M059J (cell line): ENCODE results near the gene ASXL2. TPM values are rescaled to one million over a fixed set of nuclear protein-coding genes. Genes with fewer than 3 reads are reported as not detected.
"Not testable (repeated sequence)": the region's sequence is repeated elsewhere in the genome, so short reads cannot be mapped to it uniquely, and the experiment has no call there.

Experiments used
- DNase-seq: peaks from one replicate; pipeline ENCODE4 v3.0.0-alpha.2; 2012; ENCODE audit warnings: low read depth
- total RNA-seq: library from RNA; depleted of rRNA; stranded (reverse); fragments of >200 nt; shearing (Covaris generic); gene quantifications from 2 replicates; pipeline ENCODE4 v1.2.3, GENCODE V29; 2014

ASXL2 gene
- total RNA-seq, 1 experiment from 2014 or later: 8.0 TPM

DNA sequence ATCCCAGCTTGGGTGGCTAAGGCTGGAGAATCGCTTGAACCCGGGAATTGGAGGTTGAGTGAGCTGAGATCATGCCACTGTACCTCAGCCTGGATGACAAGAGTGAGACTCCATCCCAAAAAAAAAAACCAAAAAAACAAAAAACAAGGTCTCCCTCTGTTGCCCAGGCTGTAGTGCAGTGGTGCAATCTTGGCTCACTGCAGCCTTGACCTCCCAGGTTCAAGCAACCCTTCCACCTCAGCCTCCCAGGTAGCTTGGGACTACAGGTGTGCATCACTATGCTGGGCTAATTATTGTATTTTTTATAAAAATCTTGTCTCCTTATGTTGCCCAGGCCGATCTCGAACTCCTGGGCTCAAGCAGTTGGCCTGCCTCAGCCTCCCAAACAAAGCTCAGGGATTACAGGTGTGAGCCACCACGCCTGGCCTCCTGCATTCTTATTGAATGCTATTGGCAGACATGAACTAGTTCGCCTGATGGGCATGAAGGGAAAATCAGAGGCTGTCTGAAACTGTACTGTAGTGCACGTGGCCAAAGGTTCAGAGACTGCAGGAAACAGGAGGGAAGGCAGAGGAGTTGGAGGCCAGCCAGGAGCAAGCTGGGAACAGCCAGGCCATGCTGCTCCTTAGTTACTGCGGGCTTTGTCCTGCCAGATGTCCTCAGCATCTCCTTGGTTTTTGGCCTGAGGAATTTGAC lies 16.0 kb upstream of the ASXL2 start:
- DNase-seq: peak; percentile 21

DNA sequence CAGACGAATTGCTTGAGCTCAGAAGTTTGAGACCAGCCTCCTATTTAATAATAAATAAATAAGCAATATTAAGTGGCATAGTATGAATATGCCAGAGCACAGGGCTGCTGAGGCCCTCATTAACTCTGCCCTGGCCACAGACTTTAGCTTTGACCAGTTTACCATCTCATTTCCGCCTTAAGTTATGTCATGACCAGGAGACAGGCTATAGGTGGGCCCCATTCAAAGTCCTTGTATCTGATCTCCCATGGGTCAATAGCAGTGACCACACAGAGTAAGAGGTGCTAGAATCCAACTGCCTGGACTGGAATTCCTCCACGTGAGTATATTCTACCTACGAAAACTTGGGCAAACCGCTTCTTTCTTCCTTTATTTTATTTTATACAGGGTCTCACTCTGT lies 13.4 kb upstream of the ASXL2 start:
- DNase-seq: no peak

DNA sequence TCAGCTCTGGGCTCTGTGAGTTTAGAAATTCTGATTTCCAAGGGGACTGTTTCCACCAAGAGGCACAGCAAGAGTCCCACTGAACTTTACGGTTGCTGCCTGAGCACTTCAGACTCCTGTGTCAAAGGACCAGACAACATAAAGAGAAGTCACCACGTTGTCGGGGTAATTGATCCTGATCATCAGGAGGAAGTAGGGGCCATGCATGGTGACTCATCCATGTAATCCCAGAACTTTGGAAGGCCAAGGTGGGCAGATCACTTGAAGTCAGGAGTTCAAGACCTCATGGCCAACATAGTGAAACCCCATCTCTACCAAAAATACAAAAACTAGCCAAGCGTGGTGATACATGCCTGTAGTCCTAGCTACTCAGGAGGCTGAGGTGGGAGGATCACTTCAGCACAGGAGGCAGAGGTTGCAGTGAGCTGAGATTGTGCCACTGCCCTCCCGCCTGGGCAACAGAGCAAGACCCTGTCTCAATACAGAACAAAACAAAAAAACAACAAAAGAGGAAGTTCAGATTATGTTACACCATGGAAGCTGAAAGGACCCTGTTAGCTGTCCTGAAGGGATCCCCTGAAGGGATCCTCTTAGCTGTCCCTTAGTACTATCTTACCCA lies 9.4 kb upstream of the ASXL2 start:
- DNase-seq: no peak

DNA sequence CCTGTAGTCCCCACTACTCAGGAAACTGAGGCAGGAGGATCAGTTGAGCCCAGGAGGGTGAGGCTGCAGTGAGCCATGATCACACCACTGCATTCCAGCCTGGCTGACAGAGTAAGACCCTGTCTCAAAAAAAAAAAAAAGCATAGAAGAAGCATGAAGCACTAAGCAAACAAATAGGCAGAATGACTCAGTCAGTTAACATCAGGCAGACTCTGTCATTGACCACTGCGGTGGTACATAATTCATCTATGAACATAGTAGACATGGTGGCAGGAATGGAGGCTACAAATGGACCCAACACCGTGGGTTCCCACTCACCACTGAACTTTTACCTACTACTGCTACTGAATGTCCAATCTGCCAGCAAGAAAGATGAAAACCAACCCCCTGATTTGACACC lies 7.6 kb upstream of the ASXL2 start:
- DNase-seq: peak; percentile 87

DNA sequence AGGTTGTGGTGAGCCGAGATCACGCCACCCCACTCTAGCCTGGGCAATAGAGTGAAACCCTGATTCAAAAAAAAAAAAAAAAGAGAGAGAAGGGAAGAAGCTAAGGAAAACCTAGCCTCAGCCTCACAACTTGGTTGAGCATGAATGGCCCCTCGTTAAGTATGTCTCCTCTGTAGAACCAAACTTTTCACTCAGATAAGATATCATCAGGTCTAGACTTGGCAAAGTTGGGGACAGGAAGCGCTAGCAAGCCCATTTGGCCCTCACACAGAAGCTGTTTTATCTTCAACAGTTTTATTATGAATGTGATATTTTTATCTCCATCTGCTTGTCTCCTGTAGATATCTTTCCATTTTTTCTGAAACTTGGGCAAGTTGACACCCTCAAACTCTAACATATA lies 3.5 kb upstream of the ASXL2 start:
- no peak for DNase-seq

DNA sequence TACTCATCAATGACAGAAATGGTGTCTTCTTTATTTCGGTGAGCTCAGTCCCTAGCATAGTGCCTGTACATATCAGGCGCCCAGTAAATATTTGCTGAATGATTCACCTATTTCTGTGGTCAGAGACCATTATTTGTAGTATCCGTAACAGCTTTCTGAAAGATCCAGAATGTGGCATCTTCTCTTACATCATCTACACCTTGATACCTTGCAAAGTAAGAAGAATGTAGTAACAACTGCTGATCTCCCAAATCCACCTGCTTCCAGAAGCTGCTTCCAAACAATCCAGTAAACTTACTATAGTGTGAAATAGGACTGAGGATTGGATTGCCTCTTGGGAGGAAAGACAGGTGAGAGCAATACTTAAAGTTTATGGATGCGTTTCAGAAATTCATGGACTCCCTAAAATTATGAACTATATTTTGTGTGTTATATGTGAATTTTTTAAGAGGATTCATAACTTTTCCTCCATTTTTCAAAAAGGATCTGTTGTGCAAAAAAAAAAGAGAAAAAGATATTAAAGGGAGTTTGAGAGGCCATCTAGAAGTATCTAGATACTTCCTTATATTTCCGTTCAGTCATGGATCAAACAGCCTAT lies 945 bp upstream of the ASXL2 start:
- DNase-seq: peak; percentile 80

DNA sequence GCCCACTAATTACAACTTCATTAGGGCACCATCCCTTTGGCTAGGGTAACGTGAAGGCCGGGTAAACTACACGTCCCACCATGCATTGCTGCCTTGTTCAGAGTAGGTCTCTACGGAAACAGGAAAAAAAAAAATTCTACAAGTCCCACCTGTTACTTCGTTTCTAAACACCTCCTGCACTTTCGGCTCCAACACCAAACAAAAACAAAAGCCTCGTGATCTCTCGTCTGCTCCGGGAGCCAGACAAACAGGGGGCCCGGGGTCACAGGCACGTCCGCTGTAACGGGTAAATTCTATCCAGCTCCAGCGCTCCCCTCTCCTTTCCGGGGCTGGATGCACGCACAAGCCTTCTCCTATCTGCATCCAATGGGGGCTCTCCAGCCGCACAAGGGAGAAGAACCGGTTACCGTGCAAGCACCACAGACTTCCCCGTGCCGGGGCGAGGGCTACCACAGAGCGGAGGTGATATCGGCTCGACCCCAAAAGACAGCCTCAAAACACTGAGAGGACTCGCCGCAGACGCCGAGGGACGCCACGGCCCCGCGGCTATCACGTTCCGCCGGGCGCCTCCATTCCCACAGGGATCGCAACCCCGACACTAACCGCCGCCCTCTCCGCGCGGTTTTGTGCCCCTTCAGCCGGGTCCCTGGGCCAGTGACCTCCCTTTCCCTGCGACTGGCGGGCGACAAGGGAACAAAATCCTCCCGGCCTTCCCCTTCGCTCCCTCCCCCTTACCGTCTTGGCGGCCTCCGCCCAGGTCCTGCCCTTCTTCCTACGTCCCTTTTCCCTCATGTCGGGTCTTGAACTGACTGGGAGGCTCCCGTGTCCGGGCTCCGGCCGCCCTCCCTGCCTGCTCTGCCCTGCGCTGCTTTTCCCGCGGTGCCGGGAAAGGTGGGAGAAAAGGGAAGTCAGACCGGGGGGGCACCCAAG lies 591 bp downstream of the ASXL2 start:
- DNase-seq: peak; percentile 66

DNA sequence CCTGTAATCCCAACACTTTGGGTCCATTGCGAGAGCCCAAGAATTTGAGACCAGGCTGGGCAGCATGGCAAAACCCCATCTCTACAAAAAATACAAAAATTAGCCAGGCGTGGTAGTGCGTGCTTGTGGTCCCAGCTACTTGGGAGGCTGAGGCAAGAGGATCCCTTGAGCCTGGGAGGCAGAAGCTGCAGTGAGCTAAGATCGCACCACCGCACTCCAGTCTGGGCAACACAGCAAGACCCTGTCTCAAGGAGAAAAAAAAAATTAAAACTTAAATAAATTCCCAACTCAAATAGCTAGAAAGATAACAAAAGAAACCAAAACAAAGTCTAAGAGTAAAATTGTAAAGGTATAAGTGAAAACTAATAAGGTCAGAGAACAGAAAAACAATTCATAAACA lies 6.2 kb downstream of the ASXL2 start:
- no peak for DNase-seq

DNA sequence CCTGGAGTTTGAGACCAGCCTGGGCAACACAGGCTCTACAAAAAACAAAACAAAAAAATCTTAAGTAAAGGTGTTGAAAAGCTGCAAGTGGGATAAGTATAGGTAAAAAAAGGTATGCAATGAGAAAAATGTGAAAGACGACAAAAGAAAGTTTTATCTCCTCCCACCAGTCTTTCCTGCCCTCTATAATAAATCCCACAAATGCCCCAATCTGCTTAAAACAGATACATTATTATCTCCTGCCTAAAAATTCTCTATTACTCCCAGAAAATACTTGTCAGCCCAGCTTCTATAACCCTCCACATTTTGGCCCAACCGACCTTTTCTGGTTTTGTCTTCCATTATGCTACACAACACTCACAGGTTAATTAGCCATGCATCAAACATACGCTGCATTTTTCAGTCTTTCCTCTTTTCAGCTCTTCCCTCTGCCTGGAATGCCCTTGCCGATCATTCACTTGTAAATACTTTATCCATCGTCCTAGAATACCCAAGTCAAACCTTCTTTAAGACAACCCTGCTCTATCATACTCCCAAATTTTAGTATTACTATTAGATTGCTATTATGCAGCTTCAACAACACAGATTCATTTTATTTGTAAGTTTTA lies 10.8 kb downstream of the ASXL2 start:
- DNase-seq: no peak

DNA sequence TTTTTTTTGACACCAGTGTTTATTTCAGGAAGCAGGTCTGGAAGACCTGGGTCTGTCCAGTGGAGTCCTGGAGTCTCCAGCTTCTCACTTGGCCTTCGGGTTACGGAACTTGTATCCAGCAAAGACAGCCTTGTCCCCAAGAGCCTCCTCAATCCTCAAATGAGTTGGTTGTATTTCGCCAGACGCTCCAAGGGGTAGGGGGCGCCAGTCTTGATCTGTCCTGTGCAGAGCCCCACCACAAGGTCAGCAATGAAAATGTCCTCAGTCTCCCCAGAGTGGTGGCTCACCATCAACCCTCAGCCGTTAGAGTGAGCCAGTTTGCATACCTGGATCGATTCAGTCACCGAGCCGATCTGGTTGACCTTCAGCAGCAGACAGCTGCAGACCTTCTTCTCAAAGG lies 21.9 kb downstream of the ASXL2 start:
- DNase-seq: no peak

DNA sequence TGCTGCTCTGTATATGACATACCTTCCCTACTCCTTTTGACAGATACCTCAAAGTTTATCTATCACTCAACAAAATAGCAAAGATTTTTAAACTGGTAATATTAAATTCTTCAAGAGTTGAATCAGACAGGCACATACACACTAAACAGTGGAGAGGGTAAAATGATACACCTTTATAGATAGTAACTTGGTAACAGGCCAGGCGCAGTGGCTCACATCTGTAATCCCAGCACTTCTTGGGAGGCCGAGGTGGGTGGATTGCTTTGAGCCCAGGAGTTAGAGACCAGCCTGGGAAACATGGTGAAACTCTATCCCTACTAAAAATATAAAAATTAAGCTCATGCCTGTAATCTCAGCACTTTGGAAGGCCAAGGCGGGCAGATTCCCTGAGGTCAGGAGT lies 23.2 kb downstream of the ASXL2 start:
- DNase-seq: no peak

DNA sequence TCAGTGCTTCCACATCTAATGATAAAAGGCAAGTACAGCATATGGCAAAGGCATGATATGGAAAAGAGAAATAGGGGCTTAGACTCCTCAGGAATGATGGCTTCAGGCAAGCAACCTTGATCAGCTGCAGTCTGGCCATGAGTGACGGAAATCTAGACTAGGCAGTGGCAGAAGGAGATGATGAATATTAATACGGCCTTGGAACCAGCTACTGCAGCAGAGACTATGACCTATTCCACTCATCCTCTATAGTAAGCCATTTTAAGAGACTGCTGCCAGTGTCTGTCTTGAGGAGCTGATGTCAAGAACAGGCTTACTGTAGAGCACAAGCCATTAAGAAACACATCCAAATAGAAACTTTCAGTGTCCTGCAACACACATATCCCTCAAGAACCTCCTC lies 23.7 kb downstream of the ASXL2 start:
- DNase-seq: no peak

DNA sequence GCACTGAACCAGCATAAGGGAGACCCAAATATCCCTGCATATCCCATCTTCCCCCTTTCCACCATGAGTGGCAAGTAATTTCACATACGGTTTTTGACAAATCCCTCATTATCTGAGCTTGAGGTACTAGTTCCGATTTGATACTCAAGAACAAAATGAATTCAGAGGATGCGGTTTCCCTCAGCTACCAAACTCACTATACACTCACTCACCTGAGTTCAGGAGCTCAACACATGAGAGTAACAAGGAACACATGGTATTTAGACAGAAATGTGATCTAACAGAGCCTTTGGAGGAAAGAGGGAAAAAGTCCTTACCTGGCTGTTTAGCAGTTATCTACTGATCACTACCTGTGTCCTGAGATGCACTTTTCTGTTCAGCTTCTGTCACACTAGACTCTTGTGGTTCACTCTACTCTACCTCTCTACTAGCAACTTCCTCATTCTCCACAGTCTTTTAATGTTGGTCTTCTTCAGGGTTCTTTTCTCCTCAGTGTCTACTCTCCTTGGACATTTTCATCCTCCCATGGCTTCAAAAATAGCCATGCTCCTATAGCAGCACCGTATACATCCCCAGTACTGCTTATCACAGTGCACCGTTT lies 25.1 kb downstream of the ASXL2 start:
- no peak for DNase-seq

DNA sequence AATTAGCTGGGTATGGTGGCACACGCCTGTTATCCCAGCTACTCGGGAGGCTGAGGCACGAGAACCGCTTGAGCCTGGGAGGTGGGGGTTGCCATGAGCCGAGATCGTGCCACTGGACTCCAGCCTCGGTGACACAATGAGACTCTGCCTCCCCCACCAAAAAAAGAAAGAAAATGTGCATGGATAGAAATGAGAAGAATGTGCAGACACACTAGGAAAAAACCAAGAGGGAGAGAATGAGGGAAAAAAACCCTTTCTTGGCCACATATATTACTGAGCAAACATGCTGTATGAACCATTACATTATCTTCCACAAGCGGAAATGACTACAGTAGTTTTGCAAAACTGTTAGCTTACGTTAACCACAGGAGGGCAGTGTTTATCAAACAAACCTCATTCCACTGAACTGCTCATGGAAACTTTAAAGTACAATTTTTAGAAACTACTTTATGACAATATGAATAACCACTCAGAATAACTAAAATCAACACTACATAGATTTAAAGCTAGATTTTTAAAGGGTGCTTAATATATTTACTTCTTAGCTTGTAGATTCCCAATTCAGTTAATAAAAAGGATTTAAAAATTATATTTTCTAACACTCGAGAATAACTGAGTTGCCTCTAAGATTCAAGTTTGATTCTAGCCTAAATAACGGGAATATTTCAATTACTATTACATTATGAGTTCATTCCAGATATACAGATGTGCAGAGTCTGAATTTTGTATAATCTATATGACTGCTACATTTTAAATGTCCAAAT lies 26.4 kb downstream of the ASXL2 start:
- DNase-seq: peak; percentile 78

DNA sequence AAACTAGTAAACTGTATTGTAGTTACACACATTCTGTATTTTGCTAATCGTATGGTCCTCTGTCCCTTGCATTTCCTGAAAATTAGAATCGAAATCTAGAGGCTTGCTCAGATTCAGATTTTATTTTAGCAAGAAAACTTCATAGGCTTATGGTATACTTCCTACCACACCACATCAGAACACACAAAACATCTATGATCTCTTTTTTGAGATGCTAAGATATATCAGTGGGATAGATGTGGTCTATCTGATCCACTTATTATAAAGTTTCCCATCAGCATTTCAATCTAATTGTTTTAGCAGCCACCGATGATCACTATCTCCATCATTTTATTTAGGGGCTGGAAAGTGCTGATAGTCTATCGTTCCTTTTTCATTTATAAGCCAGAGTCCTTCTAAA lies 27.9 kb downstream of the ASXL2 start:
- DNase-seq: not testable (repeated sequence)

DNA sequence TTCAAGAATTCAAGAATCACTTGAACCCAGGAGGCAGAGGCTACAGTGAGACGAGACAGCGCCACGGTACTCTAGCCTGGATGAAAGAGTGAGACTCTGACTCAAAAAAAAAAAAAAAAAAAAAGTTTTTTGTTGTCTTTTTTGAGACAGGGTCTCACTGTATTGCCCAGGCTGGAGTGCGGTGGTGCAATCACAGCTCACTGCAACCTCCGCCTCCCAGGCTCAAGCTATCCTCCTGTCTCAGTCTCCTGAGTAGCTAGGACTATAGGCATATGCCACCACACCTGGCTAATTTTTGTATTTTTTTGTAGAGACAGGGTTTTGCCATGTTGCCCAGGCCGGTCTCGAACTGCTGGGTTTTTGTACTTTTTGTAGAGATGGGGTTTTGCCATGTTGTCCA lies 28.9 kb downstream of the ASXL2 start:
- DNase-seq: not testable (repeated sequence)

DNA sequence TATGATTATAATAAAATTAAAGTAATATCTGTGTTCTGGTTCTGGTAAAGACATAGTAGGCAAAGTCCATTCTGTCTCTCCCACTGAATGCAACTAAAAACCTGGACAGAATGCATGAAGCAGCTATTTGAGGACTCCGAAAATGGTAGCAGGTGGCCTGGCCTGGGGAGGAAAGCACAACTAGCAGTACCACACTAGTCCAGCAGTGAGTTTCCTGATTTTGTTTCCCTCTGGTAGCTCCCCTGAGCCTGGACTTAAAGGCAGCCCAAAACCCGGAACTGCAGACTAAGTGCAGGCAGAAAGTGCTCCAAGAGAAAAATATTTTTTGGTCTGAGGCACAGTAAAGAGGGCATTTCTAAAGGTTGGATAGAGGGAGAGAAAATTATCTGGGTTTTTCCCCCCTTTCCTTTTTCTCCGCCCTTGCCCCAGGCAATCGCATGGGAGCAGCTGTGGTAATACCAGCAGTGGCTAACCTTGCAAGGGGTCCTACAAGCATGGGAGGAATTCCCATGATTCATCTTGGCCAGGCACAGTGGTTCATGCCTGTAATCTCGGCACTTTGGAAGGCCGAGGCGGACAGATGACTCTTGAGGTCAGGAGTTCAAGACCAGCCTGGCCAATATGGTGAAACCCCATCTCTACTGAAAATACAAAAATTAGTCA lies 32.3 kb downstream of the ASXL2 start:
- DNase-seq: peak; percentile 65

DNA sequence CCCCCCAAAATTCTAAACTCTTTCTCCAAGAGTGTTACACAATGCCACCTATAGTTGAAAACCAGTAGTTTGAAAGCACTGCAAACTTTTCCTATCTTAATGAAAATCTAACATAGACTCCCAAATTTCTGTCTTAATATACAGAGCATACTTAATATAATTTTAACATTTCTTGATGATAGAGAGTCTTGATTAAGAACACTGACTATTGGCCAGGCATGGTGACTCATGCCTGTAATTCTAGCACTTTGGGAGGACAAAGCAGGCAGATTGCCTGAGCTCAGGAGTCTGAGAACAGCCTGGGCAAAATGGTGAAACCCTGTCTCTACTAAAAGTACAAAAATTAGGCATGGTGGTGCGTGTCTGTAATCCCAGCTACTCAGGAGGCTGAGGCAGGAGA lies 34.2 kb downstream of the ASXL2 start:
- peak; percentile 40 for DNase-seq

DNA sequence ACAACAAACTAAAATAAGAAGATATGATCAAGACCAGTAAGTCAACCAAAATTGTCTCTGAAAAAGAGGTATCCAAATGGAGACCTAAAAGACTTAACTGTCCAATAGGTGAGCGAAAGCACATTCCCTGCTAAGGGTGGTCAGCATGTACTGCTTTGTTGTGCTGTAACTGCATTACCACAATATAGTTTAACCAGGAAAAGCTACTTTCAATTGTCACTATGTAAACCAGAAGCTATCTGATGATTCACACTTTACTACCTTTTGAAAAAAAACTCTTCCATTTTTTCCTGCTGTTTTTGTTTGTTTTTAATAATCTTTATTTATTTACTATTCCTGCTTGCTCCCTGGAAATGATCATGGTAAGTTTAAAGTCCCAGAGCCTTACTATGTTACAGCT lies 36.1 kb downstream of the ASXL2 start:
- DNase-seq: no peak

DNA sequence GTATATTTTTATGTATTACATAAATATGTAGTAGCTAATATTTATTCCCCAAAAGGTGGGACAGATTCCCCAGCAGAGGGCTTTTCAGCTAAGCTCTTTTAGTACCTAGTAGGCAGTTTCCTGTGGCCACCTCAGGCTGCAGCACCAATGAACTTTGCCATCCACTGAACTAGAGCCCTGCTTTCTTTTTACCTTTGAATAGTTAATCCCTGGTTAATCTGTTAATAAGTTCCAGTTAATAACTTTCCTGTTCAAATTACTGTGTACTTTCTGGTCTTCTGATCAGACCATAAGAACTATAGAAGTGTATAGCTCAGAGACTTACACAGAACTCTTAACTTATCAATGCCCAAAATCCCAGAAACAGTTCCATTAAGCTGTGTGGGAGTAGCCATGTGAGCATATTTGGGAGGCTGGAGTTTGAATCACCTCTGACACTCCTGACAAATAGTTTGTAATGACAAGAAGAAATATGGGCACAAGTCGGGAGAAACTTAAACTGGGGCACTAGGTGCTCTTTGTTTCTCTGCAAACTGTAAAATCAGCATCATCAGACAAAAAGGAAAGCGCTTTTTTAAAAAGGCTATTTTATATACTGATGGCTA lies 40.0 kb downstream of the ASXL2 start:
- DNase-seq: no peak
